NT2/D1 (cell line): ENCODE data around the gene AGBL1.

Experiments used
- DNase-seq: peaks from one replicate; pipeline ENCODE4 v3.0.0-alpha.2; 2011; ENCODE audit warnings: low read depth, low spot score
- H3K27me3 ChIP-seq: 2 replicates; pipeline ENCODE4 v1.6.0; 2011; ENCODE audit warnings: mild to moderate bottlenecking; ENCODE audit not compliant: insufficient read length, insufficient read depth
- H3K36me3 ChIP-seq: 2 replicates; pipeline ENCODE4 v1.6.1; 2011; ENCODE audit warnings: mild to moderate bottlenecking, low read length, mixed read lengths; ENCODE audit not compliant: insufficient read depth, insufficient read length
- H3K4me1 ChIP-seq: 2 replicates; pipeline ENCODE4 v1.5.1; 2011; ENCODE audit not compliant: insufficient read depth, insufficient read length
- H3K4me3 ChIP-seq: 2 replicates; pipeline ENCODE4 v1.5.1; 2011; ENCODE audit warnings: low read depth; ENCODE audit not compliant: insufficient read length
- H3K9ac ChIP-seq: 2 replicates; pipeline ENCODE4 v1.6.0; 2011; ENCODE audit warnings: low read depth; ENCODE audit not compliant: insufficient read length
- H3K9me3 ChIP-seq: 2 replicates; pipeline ENCODE4 v1.5.1; 2011; ENCODE audit warnings: mild to moderate bottlenecking, low read length; ENCODE audit not compliant: insufficient read depth
- SUZ12 ChIP-seq: IDR thresholded peaks from 2 replicates; pipeline ENCODE4 v1.6.1; 2011; ENCODE audit not compliant: insufficient read length, insufficient read depth; ENCODE audit errors: extremely low read depth
- YY1 ChIP-seq: IDR thresholded peaks from 2 replicates; pipeline ENCODE4 v1.6.1; 2011; ENCODE audit not compliant: insufficient read length, insufficient read depth
- ZNF274 ChIP-seq: IDR thresholded peaks from 2 replicates; pipeline ENCODE4 v1.6.1; 2011; ENCODE audit warnings: mild to moderate bottlenecking, low read depth, low read length

AGBL1 gene

GRCh38 chr15:86044981-86045380 lies 34.7 kb upstream of the AGBL1 start:
- no peak for DNase-seq
- no peaks in the 10 kb centered on the region for H3K9me3 ChIP-seq
- no peak overlapping the region for H3K9ac ChIP-seq
- peaks cover 3% of the 10 kb centered on the region for H3K4me1 ChIP-seq
- no peaks in the 10 kb centered on the region for H3K27me3 ChIP-seq
- TF ChIP-seq ZNF274 (no peak), YY1 (no peak), SUZ12 (no peak)
- H3K4me3 ChIP-seq = no peak overlapping the region
- H3K36me3 ChIP-seq = no peaks in the 10 kb centered on the region

GRCh38 chr15:86054338-86054737 lies 25.3 kb upstream of the AGBL1 start:
- no peaks in the 10 kb centered on the region for H3K27me3 ChIP-seq
- no peak overlapping the region for H3K4me3 ChIP-seq
- H3K9ac ChIP-seq = no peak overlapping the region
- DNase-seq = no peak
- no peaks in the 10 kb centered on the region for H3K4me1 ChIP-seq
- no peaks in the 10 kb centered on the region for H3K36me3 ChIP-seq
- no peaks in the 10 kb centered on the region for H3K9me3 ChIP-seq
- TF ChIP-seq SUZ12 = no peak
- TF ChIP-seq ZNF274 = no peak
- no peak for TF ChIP-seq YY1

GRCh38 chr15:86055688-86056087 lies 24.0 kb upstream of the AGBL1 start:
- H3K9me3 ChIP-seq = no peaks in the 10 kb centered on the region
- H3K4me3 ChIP-seq = no peak overlapping the region
- TF ChIP-seq YY1 (no peak), ZNF274 (no peak), SUZ12 (no peak)
- H3K4me1 ChIP-seq = no peaks in the 10 kb centered on the region
- no peak for DNase-seq
- H3K27me3 ChIP-seq = no peaks in the 10 kb centered on the region
- H3K9ac ChIP-seq = no peak overlapping the region
- no peaks in the 10 kb centered on the region for H3K36me3 ChIP-seq

- H3K4me1 ChIP-seq = no peaks in the 10 kb centered on the region
- no peak for DNase-seq
- TF ChIP-seq SUZ12 (no peak), ZNF274 (no peak), YY1 (no peak)
- no peaks in the 10 kb centered on the region for H3K36me3 ChIP-seq
- H3K9ac ChIP-seq = no peak overlapping the region
- no peaks in the 10 kb centered on the region for H3K9me3 ChIP-seq
- no peaks in the 10 kb centered on the region for H3K27me3 ChIP-seq
- H3K4me3 ChIP-seq = no peak overlapping the region
These were observed 19.8 kb upstream of the AGBL1 start for GRCh38 chr15:86059851-86060250.

GRCh38 chr15:86060674-86061073 lies 19.0 kb upstream of the AGBL1 start:
- DNase-seq = no peak
- H3K9me3 ChIP-seq = no peaks in the 10 kb centered on the region
- no peaks in the 10 kb centered on the region for H3K4me1 ChIP-seq
- H3K36me3 ChIP-seq = no peaks in the 10 kb centered on the region
- H3K4me3 ChIP-seq = no peak overlapping the region
- no peak for TF ChIP-seq SUZ12
- TF ChIP-seq ZNF274 = no peak
- TF ChIP-seq YY1 = no peak
- H3K27me3 ChIP-seq = no peaks in the 10 kb centered on the region
- H3K9ac ChIP-seq = no peak overlapping the region

- no peaks in the 10 kb centered on the region for H3K36me3 ChIP-seq
- TF ChIP-seq ZNF274 (no peak), YY1 (no peak), SUZ12 (no peak)
- H3K4me1 ChIP-seq = no peaks in the 10 kb centered on the region
- DNase-seq = no peak
- H3K27me3 ChIP-seq = no peaks in the 10 kb centered on the region
- no peak overlapping the region for H3K9ac ChIP-seq
- no peaks in the 10 kb centered on the region for H3K9me3 ChIP-seq
- H3K4me3 ChIP-seq = no peak overlapping the region
These were observed 18.1 kb upstream of the AGBL1 start for GRCh38 chr15:86061581-86061980.

GRCh38 chr15:86062646-86063243 lies 16.9 kb upstream of the AGBL1 start:
- H3K4me1 ChIP-seq = no peaks in the 10 kb centered on the region
- H3K36me3 ChIP-seq = no peaks in the 10 kb centered on the region
- H3K9ac ChIP-seq = no peak overlapping the region
- DNase-seq = no peak
- no peak overlapping the region for H3K4me3 ChIP-seq
- TF ChIP-seq ZNF274 (no peak), SUZ12 (no peak), YY1 (no peak)
- no peaks in the 10 kb centered on the region for H3K9me3 ChIP-seq
- no peaks in the 10 kb centered on the region for H3K27me3 ChIP-seq
